ENCODE measurements around the gene FGD4. TPM values are rescaled to one million over a fixed set of nuclear protein-coding genes. Genes with fewer than 3 reads are reported as not detected.

Gene FGD4
- total and polyA plus RNA-seq, 9 of the 15 experiments (the other 6 are each of a cell fraction or from before 2014, with no cell fraction given), result 0.05 to 0.51 (median 0.27) TPM

DNA sequence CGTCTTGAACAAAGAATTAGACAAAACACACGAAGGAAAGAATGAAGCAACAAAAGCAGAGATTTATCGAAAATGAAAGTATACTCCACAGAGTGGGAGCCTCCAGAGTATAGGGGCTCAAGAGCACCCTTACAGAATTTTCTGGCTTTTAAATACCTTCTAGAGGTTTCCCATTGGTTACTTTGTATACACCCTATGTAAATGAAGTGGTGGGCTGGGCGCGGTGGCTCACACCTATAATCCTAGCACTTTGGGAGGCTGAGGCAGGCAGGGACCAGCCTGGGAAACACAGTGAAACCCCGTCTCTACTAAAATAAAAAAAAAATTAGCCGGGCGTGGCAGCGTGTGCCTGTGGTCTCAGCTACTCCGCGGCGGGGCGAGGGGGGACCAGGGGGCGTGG is 266.7 kb downstream of the FGD4 start (continued):
- TF ChIP-seq, protein P1, sequence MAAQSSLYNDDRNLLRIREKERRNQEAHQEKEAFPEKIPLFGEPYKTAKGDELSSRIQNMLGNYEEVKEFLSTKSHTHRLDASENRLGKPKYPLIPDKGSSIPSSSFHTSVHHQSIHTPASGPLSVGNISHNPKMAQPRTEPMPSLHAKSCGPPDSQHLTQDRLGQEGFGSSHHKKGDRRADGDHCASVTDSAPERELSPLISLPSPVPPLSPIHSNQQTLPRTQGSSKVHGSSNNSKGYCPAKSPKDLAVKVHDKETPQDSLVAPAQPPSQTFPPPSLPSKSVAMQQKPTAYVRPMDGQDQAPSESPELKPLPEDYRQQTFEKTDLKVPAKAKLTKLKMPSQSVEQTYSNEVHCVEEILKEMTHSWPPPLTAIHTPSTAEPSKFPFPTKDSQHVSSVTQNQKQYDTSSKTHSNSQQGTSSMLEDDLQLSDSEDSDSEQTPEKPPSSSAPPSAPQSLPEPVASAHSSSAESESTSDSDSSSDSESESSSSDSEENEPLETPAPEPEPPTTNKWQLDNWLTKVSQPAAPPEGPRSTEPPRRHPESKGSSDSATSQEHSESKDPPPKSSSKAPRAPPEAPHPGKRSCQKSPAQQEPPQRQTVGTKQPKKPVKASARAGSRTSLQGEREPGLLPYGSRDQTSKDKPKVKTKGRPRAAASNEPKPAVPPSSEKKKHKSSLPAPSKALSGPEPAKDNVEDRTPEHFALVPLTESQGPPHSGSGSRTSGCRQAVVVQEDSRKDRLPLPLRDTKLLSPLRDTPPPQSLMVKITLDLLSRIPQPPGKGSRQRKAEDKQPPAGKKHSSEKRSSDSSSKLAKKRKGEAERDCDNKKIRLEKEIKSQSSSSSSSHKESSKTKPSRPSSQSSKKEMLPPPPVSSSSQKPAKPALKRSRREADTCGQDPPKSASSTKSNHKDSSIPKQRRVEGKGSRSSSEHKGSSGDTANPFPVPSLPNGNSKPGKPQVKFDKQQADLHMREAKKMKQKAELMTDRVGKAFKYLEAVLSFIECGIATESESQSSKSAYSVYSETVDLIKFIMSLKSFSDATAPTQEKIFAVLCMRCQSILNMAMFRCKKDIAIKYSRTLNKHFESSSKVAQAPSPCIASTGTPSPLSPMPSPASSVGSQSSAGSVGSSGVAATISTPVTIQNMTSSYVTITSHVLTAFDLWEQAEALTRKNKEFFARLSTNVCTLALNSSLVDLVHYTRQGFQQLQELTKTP (IDR thresholded peaks at IDR 0.05; ENCODE audit: low read depth in 1 of 2, partially characterized antibody in 2 of 2), result no peak
- TF ChIP-seq RBM17 (IDR thresholded peaks at IDR 0.05; ENCODE audit: borderline replicate concordance, low read depth, low read length) (no peak), ZNF764 (CRISPR knock-in tag; IDR thresholded peaks at IDR 0.05; ENCODE audit: low read depth) (no peak), ZNF589 (CRISPR knock-in tag; IDR thresholded peaks at IDR 0.05; ENCODE audit: low read depth) (no peak), ZNF124 (CRISPR knock-in tag; IDR thresholded peaks at IDR 0.05) (no peak)
- TF ChIP-seq, protein P2, sequence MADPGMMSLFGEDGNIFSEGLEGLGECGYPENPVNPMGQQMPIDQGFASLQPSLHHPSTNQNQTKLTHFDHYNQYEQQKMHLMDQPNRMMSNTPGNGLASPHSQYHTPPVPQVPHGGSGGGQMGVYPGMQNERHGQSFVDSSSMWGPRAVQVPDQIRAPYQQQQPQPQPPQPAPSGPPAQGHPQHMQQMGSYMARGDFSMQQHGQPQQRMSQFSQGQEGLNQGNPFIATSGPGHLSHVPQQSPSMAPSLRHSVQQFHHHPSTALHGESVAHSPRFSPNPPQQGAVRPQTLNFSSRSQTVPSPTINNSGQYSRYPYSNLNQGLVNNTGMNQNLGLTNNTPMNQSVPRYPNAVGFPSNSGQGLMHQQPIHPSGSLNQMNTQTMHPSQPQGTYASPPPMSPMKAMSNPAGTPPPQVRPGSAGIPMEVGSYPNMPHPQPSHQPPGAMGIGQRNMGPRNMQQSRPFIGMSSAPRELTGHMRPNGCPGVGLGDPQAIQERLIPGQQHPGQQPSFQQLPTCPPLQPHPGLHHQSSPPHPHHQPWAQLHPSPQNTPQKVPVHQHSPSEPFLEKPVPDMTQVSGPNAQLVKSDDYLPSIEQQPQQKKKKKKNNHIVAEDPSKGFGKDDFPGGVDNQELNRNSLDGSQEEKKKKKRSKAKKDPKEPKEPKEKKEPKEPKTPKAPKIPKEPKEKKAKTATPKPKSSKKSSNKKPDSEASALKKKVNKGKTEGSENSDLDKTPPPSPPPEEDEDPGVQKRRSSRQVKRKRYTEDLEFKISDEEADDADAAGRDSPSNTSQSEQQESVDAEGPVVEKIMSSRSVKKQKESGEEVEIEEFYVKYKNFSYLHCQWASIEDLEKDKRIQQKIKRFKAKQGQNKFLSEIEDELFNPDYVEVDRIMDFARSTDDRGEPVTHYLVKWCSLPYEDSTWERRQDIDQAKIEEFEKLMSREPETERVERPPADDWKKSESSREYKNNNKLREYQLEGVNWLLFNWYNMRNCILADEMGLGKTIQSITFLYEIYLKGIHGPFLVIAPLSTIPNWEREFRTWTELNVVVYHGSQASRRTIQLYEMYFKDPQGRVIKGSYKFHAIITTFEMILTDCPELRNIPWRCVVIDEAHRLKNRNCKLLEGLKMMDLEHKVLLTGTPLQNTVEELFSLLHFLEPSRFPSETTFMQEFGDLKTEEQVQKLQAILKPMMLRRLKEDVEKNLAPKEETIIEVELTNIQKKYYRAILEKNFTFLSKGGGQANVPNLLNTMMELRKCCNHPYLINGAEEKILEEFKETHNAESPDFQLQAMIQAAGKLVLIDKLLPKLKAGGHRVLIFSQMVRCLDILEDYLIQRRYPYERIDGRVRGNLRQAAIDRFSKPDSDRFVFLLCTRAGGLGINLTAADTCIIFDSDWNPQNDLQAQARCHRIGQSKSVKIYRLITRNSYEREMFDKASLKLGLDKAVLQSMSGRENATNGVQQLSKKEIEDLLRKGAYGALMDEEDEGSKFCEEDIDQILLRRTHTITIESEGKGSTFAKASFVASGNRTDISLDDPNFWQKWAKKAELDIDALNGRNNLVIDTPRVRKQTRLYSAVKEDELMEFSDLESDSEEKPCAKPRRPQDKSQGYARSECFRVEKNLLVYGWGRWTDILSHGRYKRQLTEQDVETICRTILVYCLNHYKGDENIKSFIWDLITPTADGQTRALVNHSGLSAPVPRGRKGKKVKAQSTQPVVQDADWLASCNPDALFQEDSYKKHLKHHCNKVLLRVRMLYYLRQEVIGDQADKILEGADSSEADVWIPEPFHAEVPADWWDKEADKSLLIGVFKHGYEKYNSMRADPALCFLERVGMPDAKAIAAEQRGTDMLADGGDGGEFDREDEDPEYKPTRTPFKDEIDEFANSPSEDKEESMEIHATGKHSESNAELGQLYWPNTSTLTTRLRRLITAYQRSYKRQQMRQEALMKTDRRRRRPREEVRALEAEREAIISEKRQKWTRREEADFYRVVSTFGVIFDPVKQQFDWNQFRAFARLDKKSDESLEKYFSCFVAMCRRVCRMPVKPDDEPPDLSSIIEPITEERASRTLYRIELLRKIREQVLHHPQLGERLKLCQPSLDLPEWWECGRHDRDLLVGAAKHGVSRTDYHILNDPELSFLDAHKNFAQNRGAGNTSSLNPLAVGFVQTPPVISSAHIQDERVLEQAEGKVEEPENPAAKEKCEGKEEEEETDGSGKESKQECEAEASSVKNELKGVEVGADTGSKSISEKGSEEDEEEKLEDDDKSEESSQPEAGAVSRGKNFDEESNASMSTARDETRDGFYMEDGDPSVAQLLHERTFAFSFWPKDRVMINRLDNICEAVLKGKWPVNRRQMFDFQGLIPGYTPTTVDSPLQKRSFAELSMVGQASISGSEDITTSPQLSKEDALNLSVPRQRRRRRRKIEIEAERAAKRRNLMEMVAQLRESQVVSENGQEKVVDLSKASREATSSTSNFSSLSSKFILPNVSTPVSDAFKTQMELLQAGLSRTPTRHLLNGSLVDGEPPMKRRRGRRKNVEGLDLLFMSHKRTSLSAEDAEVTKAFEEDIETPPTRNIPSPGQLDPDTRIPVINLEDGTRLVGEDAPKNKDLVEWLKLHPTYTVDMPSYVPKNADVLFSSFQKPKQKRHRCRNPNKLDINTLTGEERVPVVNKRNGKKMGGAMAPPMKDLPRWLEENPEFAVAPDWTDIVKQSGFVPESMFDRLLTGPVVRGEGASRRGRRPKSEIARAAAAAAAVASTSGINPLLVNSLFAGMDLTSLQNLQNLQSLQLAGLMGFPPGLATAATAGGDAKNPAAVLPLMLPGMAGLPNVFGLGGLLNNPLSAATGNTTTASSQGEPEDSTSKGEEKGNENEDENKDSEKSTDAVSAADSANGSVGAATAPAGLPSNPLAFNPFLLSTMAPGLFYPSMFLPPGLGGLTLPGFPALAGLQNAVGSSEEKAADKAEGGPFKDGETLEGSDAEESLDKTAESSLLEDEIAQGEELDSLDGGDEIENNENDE (IDR thresholded peaks at IDR 0.05; ENCODE audit: low read depth, low read length), result no peak

All from K562 (cell line).